Astrocyte (in vitro differentiated cells and primary cell): ENCODE data around the gene IQCH.

Source experiments
- CTCF ChIP-seq: IDR thresholded peaks from 2 replicates; pipeline ENCODE4 v1.5.1; 2011; ENCODE audit warnings: low read depth, mild to moderate bottlenecking, inconsistent platforms, low read length, moderate library complexity; ENCODE audit not compliant: insufficient read depth
- EZH2 ChIP-seq: IDR thresholded peaks from 2 replicates; pipeline ENCODE4 v1.6.1; 2012; ENCODE audit warnings: mild to moderate bottlenecking, low read length, inconsistent platforms; ENCODE audit not compliant: insufficient read depth

- TF ChIP-seq CTCF = no peak
- no peak for TF ChIP-seq EZH2
Measured at GRCh38 chr15:67327737-67328136, 73.2 kb downstream of the IQCH start.
